ENCODE measurements around the gene ATF6B. TPM values are rescaled to one million over a fixed set of nuclear protein-coding genes. Genes with fewer than 3 reads are reported as not detected.

The ATF6B gene
- total and polyA plus RNA-seq, 2 of the 8 experiments (the other 6 are each of a cell fraction or from before 2014, with no cell fraction given), result 38.1 to 42.2 TPM

GRCh38 chr6:32123681-32124080, 4.4 kb downstream of the ATF6B start:
- peaks cover 3 to 20% (median 10%) of the 10 kb centered on the region in 4 experiments; a peak in 7 of 8 replicates for H3K36me3 ChIP-seq (ENCODE audit: control insufficient read depth in 2 of 4, insufficient read depth in 4 of 4, low read length in 3 of 4)
- no peak overlapping the region for H3K4me3 ChIP-seq (ENCODE audit: extremely low read depth in 1 of 4, insufficient read depth in 2 of 4, low read depth in 3 of 4, low read length in 4 of 4)
- H3K27me3 ChIP-seq (replicated peaks in 1 of 4; ENCODE audit: control insufficient read depth in 3 of 4, extremely low read depth in 1 of 4, insufficient read depth in 3 of 4, low read length in 3 of 4), result no peaks in the 10 kb centered on the region
- no peak overlapping the region for H2BK20ac ChIP-seq (ENCODE audit: low read length)
- H2BK120ac ChIP-seq (replicated peaks; ENCODE audit: low read depth, low read length), result no peak overlapping the region
- no peak overlapping the region for H2BK5ac ChIP-seq (ENCODE audit: low read depth, low read length)
- WGBS, 2 experiments (ENCODE audit: extremely low coverage in 1 of 2, insufficient coverage in 1 of 2, insufficient read length in 1 of 2, insufficient replicate concordance in 2 of 2, low coverage in 1 of 2, low lambda C conversion rate in 2 of 2, missing lambda C conversion rate in 1 of 2), result 87% methylated on average over 4 of the region's 4 CpGs; no CpG with 5 or more reads in 1 of the 2 experiments
- peaks cover 5% of the 10 kb centered on the region in 2 experiments for H4K20me1 ChIP-seq (replicated peaks in 1 of 2; ENCODE audit: control insufficient read depth in 1 of 2, insufficient read depth in 2 of 2, low read length in 2 of 2)
- peaks cover 0 to 8% of the 10 kb centered on the region in 2 experiments; a peak in 1 of 4 replicates for H3K79me2 ChIP-seq (ENCODE audit: control insufficient read depth in 1 of 2, insufficient read depth in 2 of 2, low read length in 2 of 2)
- H3K56ac ChIP-seq (replicated peaks; ENCODE audit: insufficient read length, low read depth, low read length), result no peak overlapping the region
- no peak overlapping the region for H3K9ac ChIP-seq (replicated peaks in 1 of 4; ENCODE audit: extremely low read depth in 1 of 4, low read depth in 3 of 4, low read length in 3 of 4)
- no peak overlapping the region for H2AK5ac ChIP-seq (ENCODE audit: low read depth, low read length)
- H3K23me2 ChIP-seq (ENCODE audit: low read depth, low read length), result no peaks in the 10 kb centered on the region
- H3K27ac ChIP-seq (ENCODE audit: low read depth, low read length), result no peak overlapping the region
- no peak overlapping the region for H2BK12ac ChIP-seq (ENCODE audit: low read depth, low read length)
- H3K79me1 ChIP-seq (ENCODE audit: low read depth, low read length), result no peaks in the 10 kb centered on the region; the same call in 1 of the 2 replicates
- H4K8ac ChIP-seq (ENCODE audit: extremely low read depth, insufficient read depth, low read length), result no peak overlapping the region
- POLR2A ChIA-PET (ENCODE audit: partially characterized antibody), result interaction anchor here (0.8 to 1.5 kb wide), 3 partner anchors 10 to 38 kb away, joined by 3 to 4 read pairs (median 3); no protein-coding TSS in a partner anchor
- no peak overlapping the region for H3K4ac ChIP-seq (replicated peaks; ENCODE audit: insufficient read length, low read depth, low read length)
- no peaks in the 10 kb centered on the region for H3K9me3 ChIP-seq (ENCODE audit: insufficient read depth in 2 of 2, low read depth in 1 of 2, low read length in 1 of 2)
- no peak overlapping the region for H2AFZ ChIP-seq (ENCODE audit: low read length)
- no peak overlapping the region for H4K5ac ChIP-seq (ENCODE audit: insufficient read length, low read depth, low read length)
- no peak overlapping the region for H3K14ac ChIP-seq (ENCODE audit: insufficient read length)
- no peak overlapping the region for H3K4me2 ChIP-seq (ENCODE audit: insufficient read depth in 1 of 2, low read depth in 2 of 2, low read length in 2 of 2)
- H4K91ac ChIP-seq (replicated peaks; ENCODE audit: insufficient read length, low read length), result no peak overlapping the region
- H2BK15ac ChIP-seq (ENCODE audit: low read length), result no peak overlapping the region
- CTCF ChIA-PET (ENCODE audit: partially characterized antibody), result interaction anchor here (0.7 to 1.6 kb wide), 4 partner anchors 9 to 43 kb away, joined by 3 to 5 read pairs (median 4); no protein-coding TSS in a partner anchor
- FAIRE-seq (no peak), DNase-seq (ENCODE audit: low read depth in 1 of 2, low spot score in 2 of 2) (no peak)
- no peak overlapping the region for H3K18ac ChIP-seq (ENCODE audit: extremely low read depth, low read length)
- no peak overlapping the region for H3K23ac ChIP-seq (ENCODE audit: insufficient read length)
- peaks cover 1 to 12% (median 4%) of the 10 kb centered on the region in 4 experiments; a peak in 5 of 7 replicates for H3K4me1 ChIP-seq (replicated peaks in 1 of 4; ENCODE audit: control insufficient read depth in 3 of 4, insufficient read depth in 4 of 4, low read length in 3 of 4)
- TF ChIP-seq RNF2 (IDR thresholded peaks at IDR 0.05; ENCODE audit: borderline replicate concordance, low read depth, low read length, missing control alignments, poor library complexity, severe bottlenecking) (no peak), RBBP5 (IDR thresholded peaks at IDR 0.05; ENCODE audit: borderline replicate concordance, low read depth, low read length) (no peak), YY1 (IDR thresholded peaks at IDR 0.05; ENCODE audit: low read depth, low read length) (no peak), SP2 (IDR thresholded peaks at IDR 0.05; ENCODE audit: low read length) (no peak), CREB1 (IDR thresholded peaks at IDR 0.05) (no peak)

All from H1 (cell line).